GM18867 (cell line): ENCODE data around the gene CENPE.
"Not testable (repeated sequence)": the region's sequence is repeated elsewhere in the genome, so short reads cannot be mapped to it uniquely, and the experiment has no call there.

Source experiments
- ATAC-seq: cut with Tn5 transposase; IDR thresholded peaks from one replicate; pipeline ENCODE4 v1.9.1; 2021; ENCODE audit warnings: mild to moderate bottlenecking, moderate library complexity; ENCODE audit not compliant: unreplicated experiment

The CENPE gene, protein sequence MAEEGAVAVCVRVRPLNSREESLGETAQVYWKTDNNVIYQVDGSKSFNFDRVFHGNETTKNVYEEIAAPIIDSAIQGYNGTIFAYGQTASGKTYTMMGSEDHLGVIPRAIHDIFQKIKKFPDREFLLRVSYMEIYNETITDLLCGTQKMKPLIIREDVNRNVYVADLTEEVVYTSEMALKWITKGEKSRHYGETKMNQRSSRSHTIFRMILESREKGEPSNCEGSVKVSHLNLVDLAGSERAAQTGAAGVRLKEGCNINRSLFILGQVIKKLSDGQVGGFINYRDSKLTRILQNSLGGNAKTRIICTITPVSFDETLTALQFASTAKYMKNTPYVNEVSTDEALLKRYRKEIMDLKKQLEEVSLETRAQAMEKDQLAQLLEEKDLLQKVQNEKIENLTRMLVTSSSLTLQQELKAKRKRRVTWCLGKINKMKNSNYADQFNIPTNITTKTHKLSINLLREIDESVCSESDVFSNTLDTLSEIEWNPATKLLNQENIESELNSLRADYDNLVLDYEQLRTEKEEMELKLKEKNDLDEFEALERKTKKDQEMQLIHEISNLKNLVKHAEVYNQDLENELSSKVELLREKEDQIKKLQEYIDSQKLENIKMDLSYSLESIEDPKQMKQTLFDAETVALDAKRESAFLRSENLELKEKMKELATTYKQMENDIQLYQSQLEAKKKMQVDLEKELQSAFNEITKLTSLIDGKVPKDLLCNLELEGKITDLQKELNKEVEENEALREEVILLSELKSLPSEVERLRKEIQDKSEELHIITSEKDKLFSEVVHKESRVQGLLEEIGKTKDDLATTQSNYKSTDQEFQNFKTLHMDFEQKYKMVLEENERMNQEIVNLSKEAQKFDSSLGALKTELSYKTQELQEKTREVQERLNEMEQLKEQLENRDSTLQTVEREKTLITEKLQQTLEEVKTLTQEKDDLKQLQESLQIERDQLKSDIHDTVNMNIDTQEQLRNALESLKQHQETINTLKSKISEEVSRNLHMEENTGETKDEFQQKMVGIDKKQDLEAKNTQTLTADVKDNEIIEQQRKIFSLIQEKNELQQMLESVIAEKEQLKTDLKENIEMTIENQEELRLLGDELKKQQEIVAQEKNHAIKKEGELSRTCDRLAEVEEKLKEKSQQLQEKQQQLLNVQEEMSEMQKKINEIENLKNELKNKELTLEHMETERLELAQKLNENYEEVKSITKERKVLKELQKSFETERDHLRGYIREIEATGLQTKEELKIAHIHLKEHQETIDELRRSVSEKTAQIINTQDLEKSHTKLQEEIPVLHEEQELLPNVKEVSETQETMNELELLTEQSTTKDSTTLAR (N-terminal part only)

DNA sequence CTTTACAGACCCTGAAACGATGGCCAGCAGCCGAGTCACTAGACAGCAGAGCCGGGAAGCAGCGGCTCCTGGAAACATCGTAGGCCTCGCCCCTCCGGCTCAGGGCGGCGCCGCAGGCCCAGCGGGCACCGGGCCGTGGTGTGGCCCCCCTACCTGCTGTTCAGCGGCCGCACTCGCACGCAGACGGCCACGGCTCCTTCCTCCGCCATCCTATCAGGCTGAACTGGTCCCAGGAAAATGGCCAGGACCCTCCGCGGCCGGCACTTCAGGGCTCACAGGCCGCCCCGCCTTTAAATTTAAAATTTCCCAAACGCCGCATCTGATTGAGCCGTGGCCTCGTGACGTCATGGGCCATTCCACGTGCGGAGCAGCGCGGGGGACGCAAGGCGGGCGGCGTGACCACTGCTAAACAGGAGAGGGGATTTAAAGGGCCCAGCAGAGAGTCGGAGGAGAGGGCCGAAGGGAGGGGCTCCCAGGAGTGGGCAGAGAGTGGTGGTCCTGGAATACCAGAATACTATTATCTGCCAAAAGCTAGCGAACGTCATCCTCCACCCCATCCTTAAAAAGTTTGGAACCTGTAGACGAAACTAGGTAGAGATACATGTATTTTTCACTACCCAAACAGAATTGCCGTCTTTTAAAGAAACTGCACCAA, at the start of gene CENPE:
TSS of gene CENPE (minus strand) at position 233 of the 655 bp plus-strand sequence. CDS start at position 209, 24 bp downstream.
- peak; percentile 94 for ATAC-seq

DNA sequence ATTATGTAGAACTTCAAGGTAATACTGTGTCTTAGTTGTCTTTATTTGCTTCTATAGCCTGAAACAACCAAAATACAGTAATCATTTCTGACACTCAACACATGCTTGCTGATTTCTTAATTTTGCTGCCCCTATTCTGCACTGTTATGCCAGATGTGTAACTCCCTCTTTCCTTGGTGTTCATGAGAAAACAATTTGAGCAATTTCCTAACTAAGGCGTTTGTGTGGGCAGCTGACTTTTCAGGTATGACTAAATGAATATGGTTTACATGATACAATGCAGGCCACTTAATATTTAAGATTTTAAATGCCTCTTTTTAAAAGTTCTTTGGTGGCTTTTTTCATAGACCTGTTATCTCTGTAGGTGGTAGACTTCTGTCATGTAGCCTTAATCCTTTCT, 46.1 kb upstream of the CENPE start:
- no peak for ATAC-seq

DNA sequence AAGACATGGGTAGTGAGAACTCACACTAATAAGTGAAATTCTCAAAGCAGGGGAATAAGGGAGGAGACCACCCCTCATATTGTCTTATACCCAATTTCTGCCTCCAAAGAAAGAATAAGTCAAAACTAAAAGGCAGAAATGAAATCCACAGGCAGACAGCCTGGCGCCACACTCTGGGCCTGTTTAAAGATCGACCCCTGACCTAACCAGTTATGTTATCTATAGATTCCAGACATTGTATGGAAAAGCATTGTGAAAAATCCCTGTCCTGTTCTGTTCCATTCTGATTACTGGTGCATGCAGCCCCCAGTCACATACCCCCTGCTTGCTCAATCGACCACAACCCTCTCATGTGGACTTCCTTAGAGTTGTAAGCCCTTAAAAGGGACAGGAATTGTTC, 32.8 kb upstream of the CENPE start:
- ATAC-seq = not testable (repeated sequence)

DNA sequence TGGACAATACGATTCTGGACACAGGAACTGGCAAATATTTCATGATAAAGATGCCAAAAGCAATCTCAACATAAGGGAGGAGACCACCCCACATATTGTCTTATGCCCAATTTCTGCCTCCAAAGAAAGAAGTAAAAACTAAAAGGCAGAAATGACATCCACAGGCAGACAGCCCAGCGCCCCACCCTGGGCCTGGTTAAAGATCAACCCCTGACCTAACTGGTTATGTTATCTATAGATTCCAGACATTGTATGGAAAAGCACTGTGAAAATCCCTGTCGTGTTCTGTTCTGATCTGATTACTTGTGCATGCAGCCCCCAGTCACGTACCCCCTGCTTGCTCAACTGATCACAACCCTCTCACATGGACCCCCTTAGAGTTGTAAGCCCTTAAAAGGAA, 25.4 kb upstream of the CENPE start:
- not testable (repeated sequence) for ATAC-seq

DNA sequence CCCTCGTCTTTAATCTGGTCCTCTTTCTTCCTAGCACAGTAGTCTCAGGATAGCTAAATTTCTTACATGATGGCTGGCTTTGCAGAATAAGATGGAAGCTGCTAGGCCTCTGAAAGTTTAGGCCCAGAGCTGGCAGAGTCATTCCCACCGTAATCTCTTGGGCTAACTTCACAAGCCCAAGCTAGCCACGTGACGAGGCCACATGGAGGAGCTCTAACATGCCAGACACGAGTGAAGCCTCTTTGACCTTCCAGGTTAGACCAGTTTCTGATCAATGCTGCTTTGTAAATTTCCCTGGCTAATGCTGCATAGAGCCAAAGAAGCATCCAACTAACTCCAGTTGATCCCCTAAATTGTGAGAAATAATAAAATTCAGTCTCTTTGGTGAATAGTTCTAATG, 9.5 kb upstream of the CENPE start:
- no peak for ATAC-seq

DNA sequence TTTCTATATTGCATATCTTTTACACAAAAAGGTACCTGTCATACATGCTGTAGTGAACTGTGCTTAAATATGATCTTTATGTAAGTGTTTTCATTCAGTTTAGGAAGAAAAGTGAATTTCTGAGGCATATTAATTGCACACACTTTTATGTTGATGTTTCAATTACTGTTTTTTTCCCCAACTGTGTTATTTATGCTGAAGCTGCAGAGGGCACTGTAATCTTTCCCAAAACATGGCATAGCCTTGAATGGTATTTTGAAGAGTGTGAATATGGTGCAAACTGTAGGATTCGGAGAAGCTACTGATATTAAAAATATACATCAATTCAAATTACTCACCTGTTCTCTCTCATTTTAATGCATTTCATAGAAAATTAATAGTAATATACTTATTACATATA, 6.0 kb upstream of the CENPE start:
- no peak for ATAC-seq

DNA sequence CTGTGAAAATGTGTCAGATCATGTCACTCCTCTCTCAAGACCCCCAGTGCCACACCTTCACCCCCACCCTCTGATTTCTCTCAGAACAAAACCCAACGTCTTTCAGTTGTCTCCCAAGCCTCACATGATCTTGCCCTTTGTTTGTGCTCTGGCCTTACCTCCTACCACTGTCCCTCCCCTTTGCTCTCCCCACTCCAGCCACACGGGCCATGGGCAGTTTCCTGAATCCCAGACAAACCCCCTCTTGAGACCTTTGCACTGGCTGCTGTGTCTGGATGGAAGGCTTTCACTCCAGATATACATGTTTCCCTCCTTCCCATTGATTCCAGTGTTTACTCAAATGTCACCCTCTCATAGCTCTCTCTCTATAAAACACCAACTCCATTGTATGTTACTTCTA, 3.6 kb upstream of the CENPE start:
- ATAC-seq = no peak

DNA sequence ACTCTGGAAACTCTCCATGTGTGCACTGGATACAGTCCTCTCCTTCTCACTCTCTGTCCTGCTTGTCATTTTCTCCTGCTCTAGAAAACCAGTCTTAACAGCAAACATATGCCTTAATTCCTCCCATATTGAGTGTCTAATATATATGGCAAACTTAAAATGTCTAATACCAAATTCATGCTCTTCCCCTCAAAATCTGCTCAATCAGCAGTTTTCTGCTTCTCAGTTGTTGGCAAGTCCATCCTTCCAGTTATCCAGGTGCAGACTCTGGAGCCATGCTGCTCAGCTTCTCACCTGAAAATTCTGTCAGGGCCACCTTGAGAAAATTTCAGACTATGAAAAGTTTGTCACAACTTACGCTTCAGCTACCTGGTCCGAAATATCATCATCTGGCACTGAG, 3.1 kb upstream of the CENPE start:
- ATAC-seq = no peak

DNA sequence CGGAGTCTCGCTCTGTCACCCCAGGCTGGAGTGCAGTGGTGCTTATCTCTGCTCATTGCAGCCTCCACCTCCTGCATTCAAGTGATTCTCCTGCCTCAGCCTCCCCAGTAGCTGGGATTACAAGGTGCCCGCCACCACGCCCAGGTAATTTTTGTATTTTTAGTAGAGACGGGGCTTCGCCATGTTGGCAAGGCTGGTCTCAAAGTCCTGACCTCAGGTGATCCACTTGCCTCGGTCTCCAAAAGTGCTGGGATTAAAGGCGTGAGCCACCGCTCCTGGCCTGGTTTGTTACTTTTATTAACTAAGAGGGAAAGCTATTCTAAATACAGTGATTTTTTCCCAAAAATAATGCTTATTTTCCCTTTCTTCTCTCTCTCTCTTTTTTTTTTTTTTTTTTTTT, 866 bp upstream of the CENPE start:
- no peak for ATAC-seq

DNA sequence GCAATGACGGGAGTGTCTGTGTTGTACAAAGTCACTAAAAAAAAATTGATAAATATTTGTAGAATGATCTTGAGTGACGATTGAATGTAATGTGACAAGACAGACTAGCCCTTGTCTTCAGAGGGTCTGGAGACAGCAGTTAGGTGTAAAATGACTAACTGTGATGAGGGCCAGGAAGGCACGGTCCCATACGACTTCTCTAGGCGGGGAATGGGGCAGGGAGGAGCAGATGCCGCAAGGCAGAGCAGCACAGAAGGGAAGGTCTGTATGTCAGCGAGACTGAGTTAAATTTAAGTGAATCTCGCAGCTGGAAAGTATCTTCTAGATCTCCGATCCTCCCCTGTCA, 405 bp downstream of the CENPE start:
- ATAC-seq = peak; percentile 44

DNA sequence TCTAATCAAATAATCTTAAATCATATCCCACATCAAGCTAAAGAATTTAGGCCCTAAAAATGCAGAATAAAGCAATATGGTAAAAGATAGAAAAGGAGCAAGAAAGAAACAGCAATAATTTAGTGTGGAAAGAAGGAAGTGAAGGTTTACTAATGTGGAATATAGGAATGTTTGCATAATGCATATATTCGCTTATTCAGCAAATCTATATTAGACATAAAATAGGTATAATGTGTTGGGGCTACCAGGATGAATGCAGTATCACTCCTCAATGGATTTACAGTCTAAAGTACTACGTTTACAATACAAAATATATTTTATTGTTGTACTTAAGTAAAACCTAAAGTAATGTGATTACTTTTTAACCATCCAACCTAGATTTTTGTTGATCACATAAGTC, 4.7 kb downstream of the CENPE start:
- ATAC-seq = no peak

DNA sequence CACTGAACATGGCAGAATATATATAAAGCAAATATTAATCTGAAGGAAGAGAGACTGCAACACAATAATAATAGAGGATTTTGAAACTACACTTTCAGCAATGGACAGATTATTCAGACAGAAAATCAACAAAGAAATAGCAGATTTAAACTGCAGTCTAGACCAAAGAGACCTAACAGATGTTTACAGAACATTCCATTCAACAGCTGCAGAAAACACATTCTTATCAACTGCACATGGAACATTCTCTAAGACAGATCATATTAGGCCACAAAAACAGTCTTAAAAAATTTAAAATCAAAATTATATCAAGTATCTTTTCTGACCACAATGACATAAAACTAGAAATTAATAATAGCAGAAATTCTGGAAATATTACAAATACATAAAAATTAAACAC, 27.1 kb downstream of the CENPE start:
- no peak for ATAC-seq

DNA sequence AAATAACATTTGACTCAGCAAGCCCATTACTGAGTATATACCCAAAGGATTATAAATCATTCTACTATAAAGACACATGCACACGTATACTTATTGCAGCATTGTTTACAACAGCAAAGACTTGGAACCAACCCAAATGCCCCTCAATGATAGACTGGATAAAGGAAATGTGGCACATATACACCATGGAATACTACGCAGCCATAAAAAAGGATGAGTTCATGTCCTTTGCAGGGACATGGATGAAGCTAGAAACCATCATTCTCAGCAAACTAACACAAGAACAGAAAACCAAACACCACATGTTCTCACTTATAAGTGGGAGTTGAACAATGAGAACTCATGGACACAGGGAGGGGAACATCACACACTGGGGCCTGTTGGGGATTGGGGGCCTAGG, 28.4 kb downstream of the CENPE start:
- not testable (repeated sequence) for ATAC-seq

DNA sequence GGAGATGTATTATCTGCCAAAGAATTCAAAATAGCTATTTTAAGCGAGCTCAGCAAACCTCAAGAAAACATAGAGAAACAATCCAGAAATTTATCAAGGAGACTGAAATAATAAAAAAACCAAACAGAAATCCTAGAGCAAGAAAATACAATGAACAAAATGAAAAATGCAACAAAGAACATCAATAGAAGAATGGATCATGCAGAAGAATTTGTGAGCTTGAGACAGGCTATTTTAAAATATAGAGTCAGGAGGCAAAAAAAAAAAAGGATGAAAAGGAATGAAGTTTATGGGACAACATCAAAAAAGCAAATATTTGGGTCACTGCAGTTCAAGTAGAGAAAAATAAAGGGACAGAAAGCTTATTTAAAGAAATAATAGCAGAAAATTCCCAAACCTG, 29.1 kb downstream of the CENPE start:
- ATAC-seq = no peak

DNA sequence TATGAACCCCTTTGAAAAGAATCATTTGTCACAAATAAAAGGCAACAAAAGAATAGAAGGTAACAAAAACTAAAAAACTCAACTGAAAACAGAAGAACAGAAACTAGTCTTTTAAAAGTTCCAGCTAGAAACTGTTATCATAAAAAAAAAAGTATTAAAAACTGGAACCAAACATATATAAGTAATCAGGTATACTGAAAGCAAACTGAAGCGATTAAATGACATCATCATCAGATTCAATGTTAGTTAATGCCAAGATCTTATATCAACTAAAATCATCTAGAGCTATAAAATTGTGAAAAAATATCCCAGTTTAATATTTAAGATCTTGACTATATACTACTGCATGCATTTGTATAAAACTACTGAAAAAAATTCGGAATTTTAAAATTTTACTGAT, 36.0 kb downstream of the CENPE start:
- ATAC-seq = no peak

DNA sequence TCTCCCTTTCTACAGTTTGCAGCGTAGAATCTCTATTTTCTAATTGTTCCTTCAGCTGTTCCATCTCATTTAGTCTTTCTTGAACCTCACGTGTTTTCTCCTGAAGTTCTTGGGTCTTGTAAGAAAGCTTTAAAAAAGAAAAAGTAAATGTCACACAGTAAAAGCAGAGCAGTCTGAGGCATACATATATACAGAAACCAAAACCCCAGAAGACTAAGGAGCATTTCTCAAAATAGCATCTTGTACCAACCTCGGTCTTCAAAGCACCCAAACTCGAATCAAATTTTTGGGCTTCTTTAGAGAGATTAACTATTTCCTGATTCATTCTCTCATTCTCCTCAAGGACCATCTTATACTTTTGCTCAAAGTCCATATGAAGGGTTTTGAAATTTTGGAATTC, 39.4 kb downstream of the CENPE start:
- no peak for ATAC-seq

DNA sequence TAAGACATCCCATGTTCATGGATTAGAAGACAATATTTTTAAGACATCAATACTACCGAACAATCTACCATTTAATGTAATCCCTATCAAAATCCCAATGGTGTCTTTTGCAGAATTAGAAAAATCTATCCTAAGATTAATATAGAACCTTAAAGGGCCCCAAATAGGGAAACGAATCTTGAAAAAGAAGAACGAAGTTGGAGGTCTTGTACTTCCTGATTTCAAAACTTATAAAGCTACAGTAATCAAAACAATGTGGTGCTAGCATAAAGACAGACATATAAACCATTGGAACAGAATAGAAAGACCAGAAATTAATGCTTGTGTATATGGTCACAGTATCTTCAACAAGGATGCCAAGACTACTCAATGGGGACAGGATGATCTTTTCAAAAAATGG, 42.0 kb downstream of the CENPE start:
- no peak for ATAC-seq

DNA sequence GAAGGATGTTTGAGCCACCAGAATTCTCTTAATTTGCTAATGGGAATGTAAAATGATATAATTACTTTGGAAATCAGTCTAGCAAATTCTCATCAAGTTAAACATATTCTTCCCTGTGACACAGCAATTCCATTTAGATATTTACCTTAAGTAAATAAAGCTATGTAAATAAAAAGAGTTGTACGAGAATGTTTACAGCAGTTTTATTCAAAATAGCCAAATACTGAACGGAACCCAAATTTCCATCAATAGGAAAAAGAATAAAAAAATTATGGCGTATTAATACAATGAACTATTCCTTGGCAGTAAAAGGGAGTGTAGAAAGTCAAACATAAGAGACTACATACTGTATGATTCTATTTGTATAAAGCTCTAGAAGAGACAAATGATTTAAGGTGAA, 45.8 kb downstream of the CENPE start:
- ATAC-seq = no peak

DNA sequence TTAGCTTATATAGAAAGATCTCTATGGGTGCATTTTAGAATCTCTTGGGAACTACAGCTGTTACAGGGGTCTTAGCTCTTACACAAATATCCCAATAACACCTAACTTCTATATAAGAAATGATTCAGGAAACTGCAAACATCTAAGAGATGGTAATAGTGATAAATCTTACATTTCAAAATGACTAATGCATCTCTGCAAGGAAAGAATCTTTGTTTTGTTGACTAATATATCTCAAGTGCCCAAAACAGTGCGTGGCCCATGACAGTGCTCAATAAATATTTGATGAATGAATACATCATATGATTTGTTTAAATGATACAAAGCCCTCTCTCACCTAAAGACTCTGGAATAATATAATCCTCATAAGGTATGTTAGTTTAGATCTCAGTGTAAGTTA, 47.5 kb downstream of the CENPE start:
- ATAC-seq = no peak

DNA sequence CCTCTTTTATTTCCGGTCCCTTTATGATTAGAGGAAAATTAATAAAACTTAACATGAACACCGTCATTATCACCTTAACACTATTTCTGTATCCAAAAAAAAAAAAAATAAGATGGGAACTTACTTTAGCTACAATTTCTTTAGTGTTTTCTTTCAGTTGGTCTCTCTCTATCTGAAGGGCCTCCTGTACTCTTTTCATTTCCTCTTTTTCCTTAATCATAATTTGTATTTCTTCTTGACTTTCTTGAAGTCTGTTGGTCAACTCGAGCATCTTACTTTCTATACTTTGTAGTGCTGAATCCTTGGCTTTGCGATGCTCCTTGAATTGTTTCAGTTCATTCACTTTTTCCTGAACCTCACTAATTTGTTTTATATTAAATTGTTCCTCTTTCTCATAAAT, 53.2 kb downstream of the CENPE start:
- no peak for ATAC-seq

DNA sequence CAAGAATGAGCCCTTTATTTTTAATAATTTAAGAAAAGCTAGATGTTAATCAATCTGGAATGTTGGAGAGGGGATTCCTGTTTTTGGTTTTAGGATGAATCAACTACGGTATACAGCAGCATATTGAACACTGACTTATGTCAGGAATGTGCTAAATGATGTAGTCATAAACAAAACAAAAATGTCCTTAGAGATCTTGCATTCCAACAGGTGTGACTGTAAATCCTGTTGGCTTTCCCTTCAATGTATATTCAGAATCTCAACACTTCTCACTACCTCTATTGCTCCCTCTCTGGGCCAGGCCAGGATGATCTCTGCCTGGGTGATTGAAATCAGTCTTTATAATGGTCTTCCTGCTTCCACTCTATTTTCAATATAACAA, 60.7 kb downstream of the CENPE start:
- no peak for ATAC-seq
